ENCODE results near the gene OBP2A.
"Not testable (repeated sequence)": the region's sequence is repeated elsewhere in the genome, so short reads cannot be mapped to it uniquely, and the experiment has no call there.

OBP2A gene

DNA sequence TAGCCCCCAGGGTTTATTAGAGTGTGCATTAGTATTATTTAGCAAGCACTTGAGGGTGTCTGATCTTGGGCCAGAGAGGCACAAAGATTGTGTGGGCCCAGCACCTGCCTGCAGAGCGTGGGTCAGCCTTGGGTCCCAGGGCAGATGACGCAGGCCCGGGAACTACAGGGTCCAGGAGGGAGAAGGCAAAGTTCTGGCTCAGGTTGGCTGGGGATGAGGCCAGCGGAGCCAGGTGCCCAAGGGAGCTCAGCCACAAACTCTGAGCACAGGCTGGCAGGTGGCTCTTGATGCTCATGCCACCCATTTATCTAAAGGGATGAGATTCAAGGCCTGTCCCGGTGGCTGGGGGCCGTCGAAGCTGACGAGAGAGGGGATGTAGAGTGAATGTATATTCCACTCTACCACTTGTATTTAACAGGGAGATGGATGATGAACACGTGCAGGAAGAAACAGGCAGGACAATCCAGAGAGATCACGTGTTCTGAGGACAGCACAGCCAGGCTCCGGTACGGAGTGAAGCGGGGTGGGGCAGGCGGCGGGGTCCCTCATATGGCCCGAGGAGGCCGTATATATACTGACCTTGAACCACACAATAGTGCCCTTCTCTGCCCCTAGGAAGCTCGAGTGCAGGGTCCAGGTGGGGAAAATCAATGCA is 818 bp upstream of the OBP2A start:
- Histone ChIP-seq H3K27me3 (ENCODE audit: control insufficient read depth in 5 of 5, insufficient read depth in 4 of 5, low read length in 5 of 5) (peaks cover 0 to 7% (median 5%) of the 10 kb centered on the region in 5 donors), H3K27ac (ENCODE audit: low read depth, low read length) (no peak overlapping the region), H3K9me3 (ENCODE audit: control insufficient read depth in 5 of 5, low read length in 5 of 5) (no peaks in the 10 kb centered on the region), H3K9ac (ENCODE audit: low read length in 5 of 5) (no peak overlapping the region), H3K36me3 (ENCODE audit: control insufficient read depth in 5 of 5, insufficient read depth in 5 of 5, low read length in 5 of 5) (no peaks in the 10 kb centered on the region), H3K4me1 (ENCODE audit: control insufficient read depth in 5 of 5, insufficient read depth in 5 of 5, low read length in 5 of 5) (no peaks in the 10 kb centered on the region), H3K4me3 (ENCODE audit: low read depth in 1 of 5, low read length in 5 of 5) (no peak overlapping the region)

DNA sequence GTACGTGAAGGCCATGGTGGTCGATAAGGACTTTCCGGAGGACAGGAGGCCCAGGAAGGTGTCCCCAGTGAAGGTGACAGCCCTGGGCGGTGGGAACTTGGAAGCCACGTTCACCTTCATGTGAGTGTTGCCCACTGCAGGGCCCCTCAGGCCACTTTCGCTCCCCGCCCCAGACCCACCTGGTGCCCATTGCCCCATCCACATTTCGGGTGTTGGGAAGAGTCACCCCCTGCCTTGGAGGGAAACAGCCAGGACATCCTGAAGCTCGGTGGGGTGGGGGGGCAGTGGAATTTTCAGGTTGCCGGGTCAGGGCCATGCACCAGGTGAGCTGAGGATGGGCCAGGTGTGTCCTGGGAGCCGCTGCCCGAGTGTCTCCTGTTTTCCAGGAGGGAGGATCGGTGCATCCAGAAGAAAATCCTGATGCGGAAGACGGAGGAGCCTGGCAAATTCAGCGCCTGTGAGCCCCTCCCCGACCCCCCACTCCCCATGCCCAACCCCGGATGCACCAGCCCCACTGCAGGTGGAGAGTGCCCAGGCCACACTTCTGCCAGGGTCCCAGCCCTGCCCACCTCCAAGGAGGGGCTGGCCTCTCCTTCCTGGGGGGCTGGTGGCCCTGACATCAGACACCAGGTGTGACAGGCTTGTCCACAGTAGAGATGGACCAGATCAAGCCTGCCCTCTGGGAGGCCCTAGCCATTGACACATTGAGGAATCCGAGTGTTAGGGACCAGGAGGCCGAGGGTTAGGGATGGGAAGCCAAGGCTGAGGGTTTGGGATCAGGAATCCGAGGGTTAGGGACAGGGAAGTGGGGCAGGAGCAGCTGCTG is 1.1 kb downstream of the OBP2A start:
- not testable (repeated sequence) for H3K27ac ChIP-seq (ENCODE audit: low read depth, low read length); H3K36me3 ChIP-seq (ENCODE audit: control insufficient read depth in 5 of 5, insufficient read depth in 5 of 5, low read length in 5 of 5); H3K9ac ChIP-seq (ENCODE audit: low read length in 5 of 5); H3K4me3 ChIP-seq (ENCODE audit: low read depth in 1 of 5, low read length in 5 of 5); H3K4me1 ChIP-seq (ENCODE audit: control insufficient read depth in 5 of 5, insufficient read depth in 5 of 5, low read length in 5 of 5); H3K9me3 ChIP-seq (ENCODE audit: control insufficient read depth in 5 of 5, low read length in 5 of 5)
- peaks cover 3 to 13% (median 5%) of the 10 kb centered on the region in 5 donors for H3K27me3 ChIP-seq (ENCODE audit: control insufficient read depth in 5 of 5, insufficient read depth in 4 of 5, low read length in 5 of 5)

DNA sequence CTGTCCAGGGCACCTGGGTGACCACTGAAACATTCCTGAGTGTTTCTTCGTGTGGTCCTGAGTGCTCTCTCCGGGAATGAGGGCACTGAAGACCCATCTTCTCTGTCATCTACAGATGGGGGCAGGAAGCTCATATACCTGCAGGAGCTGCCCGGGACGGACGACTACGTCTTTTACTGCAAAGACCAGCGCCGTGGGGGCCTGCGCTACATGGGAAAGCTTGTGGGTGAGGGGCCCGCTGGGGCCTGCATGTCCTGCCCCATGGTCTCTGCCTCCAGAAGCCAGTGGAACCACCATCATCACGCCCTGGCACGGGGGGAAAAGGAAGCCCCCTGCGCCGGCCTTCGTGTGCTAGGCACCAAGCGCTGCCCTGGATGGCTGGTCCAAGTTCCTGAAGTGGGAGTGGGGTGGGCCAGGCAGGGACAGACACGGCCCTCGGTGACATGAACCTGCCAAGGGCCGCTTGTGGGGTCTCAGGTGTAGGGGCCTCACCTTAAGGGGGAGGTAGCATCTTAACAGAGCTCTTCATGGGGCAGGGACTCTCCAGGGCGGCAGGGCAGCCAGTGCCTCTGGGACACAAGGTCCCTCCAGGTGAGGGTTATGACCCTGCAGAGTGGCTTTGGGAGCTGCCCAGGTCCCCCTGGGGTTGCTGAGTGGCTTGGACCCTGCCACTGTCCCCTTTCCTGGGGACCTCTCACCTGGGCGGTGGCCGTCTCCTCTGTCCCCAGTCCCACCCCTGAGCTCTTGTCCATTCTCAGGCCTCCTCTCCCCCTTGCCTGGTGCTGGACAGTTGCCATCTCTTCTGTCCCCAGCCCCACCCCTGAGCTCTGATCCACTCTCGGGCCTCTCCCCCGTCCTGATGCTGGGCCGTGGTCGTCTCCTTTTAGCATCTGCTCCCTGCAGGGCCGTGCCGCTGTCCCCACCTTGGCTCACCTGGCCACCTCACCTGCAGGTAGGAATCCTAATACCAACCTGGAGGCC is 2.1 kb downstream of the OBP2A start:
- no peak overlapping the region for H3K27ac ChIP-seq (ENCODE audit: low read depth, low read length)
- no peaks in the 10 kb centered on the region for H3K9me3 ChIP-seq (ENCODE audit: control insufficient read depth in 5 of 5, low read length in 5 of 5)
- H3K27me3 ChIP-seq (ENCODE audit: control insufficient read depth in 5 of 5, insufficient read depth in 4 of 5, low read length in 5 of 5): peaks cover 3 to 17% (median 5%) of the 10 kb centered on the region in 5 donors
- H3K9ac ChIP-seq (ENCODE audit: low read length in 5 of 5): no peak overlapping the region
- H3K4me3 ChIP-seq (ENCODE audit: low read depth in 1 of 5, low read length in 5 of 5): no peak overlapping the region
- H3K36me3 ChIP-seq (ENCODE audit: control insufficient read depth in 5 of 5, insufficient read depth in 5 of 5, low read length in 5 of 5): no peaks in the 10 kb centered on the region
- no peaks in the 10 kb centered on the region for H3K4me1 ChIP-seq (ENCODE audit: control insufficient read depth in 5 of 5, insufficient read depth in 5 of 5, low read length in 5 of 5)

DNA sequence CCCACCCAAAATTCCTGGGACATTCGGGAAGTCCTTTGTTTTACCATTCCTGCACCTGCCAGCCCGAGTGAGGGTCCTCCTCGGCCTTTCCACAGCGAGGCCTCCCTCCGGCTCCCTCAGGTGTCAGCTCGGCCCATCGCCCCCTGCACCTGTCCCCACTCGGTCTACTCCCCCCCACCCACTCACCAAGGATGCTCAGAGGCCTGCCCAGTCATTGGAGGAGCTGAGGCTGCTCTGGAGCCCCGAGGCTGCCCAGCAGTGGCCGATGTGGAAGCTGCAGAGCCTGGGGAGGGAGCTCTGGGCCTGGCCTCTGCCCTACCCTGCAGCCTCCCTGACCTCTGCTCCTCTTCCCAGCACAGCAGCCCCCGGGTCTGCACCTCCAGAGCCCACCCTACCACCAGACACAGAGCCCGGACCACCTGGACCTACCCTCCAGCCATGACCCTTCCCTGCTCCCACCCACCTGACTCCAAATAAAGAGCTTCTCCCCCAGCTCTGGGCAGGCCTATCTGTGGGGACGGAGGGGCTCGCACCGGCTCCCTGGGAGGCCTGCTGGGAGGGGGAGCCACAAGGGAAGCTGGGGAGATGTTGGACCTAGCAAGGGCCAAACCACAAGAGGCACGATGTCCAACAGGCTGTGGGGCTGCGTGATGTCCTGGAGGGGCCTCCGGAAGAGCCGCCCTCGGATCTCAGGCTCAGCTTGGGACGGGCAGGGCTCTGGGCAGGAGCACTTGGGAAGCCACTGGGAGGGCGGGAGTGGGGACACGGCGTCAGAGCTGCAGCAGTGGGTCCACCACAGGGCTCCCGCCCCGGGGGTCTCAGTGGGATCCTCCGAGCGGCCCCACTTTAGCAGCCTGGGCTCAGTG is 3.8 kb downstream of the OBP2A start:
- H3K4me3 ChIP-seq (ENCODE audit: low read depth in 1 of 5, low read length in 5 of 5); H3K4me1 ChIP-seq (ENCODE audit: control insufficient read depth in 5 of 5, insufficient read depth in 5 of 5, low read length in 5 of 5); H3K27ac ChIP-seq (ENCODE audit: low read depth, low read length); H3K9ac ChIP-seq (ENCODE audit: low read length in 5 of 5); H3K9me3 ChIP-seq (ENCODE audit: control insufficient read depth in 5 of 5, low read length in 5 of 5); H3K36me3 ChIP-seq (ENCODE audit: control insufficient read depth in 5 of 5, insufficient read depth in 5 of 5, low read length in 5 of 5): not testable (repeated sequence)
- H3K27me3 ChIP-seq (ENCODE audit: control insufficient read depth in 5 of 5, insufficient read depth in 4 of 5, low read length in 5 of 5): peaks cover 3 to 14% (median 4%) of the 10 kb centered on the region in 5 donors

DNA sequence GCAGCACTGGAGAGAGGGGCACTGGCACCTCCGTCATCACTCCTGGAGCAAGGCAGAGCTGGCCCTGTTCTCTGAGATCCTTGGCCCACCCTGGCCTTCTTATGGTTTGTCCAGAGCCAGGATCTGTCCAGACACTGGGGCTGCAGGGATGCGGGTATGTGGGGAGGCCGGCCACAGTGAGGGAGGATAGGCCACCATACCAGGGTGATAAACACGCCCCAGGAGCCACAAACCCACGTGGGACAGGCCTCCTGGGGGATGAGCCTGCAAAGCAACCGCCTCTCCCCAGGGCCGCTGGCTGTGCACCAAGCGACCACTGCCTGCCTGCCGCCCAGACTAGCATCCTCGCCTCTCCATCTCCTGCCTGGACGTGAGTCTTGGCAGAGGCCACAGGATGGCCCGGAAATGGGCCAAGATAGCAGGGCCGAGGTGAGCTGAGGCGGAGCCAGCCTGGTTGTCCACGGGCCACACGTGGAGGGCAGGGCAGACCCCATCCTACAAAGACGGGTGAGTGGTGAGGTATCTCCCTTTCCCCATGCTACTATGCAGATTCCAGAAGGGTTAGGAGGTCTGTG is 4.5 kb downstream of the OBP2A start:
- H3K9ac ChIP-seq (ENCODE audit: low read length in 5 of 5): no peak overlapping the region
- no peaks in the 10 kb centered on the region for H3K4me1 ChIP-seq (ENCODE audit: control insufficient read depth in 5 of 5, insufficient read depth in 5 of 5, low read length in 5 of 5)
- peaks cover 3 to 14% (median 4%) of the 10 kb centered on the region in 5 donors for H3K27me3 ChIP-seq (ENCODE audit: control insufficient read depth in 5 of 5, insufficient read depth in 4 of 5, low read length in 5 of 5)
- no peaks in the 10 kb centered on the region for H3K36me3 ChIP-seq (ENCODE audit: control insufficient read depth in 5 of 5, insufficient read depth in 5 of 5, low read length in 5 of 5)
- no peaks in the 10 kb centered on the region for H3K9me3 ChIP-seq (ENCODE audit: control insufficient read depth in 5 of 5, low read length in 5 of 5)
- H3K27ac ChIP-seq (ENCODE audit: low read depth, low read length): no peak overlapping the region
- H3K4me3 ChIP-seq (ENCODE audit: low read depth in 1 of 5, low read length in 5 of 5): no peak overlapping the region

DNA sequence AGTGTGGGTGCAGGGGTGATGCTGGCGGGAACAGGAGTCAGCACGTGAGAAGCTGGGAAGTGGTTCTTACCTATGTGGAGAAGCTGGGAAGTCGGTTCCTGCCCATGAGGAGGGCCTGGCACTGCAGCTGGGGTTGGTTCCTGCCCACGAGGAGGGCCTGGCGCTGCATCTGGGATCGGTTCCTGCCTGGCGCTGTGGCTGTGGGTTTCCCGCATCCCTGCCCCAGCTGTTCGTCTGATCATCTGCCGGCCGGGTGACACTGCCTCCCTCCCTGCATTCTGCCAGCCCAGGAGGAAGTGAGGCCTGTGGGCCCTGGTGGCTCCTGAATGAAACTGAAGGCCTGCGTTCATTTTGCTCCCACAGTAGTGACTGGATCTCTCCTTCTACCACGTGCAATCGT is 5.1 kb downstream of the OBP2A start:
- Histone ChIP-seq H3K4me1 (ENCODE audit: control insufficient read depth in 5 of 5, insufficient read depth in 5 of 5, low read length in 5 of 5) (no peaks in the 10 kb centered on the region), H3K27me3 (ENCODE audit: control insufficient read depth in 5 of 5, insufficient read depth in 4 of 5, low read length in 5 of 5) (peaks cover 3 to 14% (median 4%) of the 10 kb centered on the region in 5 donors), H3K27ac (ENCODE audit: low read depth, low read length) (no peak overlapping the region), H3K4me3 (ENCODE audit: low read depth in 1 of 5, low read length in 5 of 5) (no peak overlapping the region), H3K9ac (ENCODE audit: low read length in 5 of 5) (no peak overlapping the region), H3K9me3 (ENCODE audit: control insufficient read depth in 5 of 5, low read length in 5 of 5) (no peaks in the 10 kb centered on the region), H3K36me3 (ENCODE audit: control insufficient read depth in 5 of 5, insufficient read depth in 5 of 5, low read length in 5 of 5) (no peaks in the 10 kb centered on the region)

DNA sequence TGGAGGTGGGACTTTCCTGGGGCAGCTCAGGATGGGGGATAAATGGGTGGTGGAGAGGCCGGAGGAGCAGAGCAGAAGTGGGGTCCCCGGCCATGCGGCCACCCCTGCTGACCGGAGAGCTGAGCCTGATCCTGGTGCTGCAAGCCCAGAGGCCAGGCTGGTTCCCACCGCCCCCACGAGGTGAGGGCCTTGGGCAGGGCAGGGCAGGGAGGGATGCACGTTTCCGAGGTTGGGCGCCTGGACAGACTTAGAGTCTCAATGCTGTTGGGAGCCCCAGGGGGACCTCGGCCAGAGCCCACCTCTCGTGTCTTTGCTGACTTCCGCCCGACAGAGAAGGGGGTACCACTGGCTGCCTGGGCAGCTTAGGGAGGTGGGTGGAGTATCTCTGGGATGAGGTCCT is 5.5 kb downstream of the OBP2A start:
- Histone ChIP-seq H3K27ac (ENCODE audit: low read depth, low read length) (no peak overlapping the region), H3K4me1 (ENCODE audit: control insufficient read depth in 5 of 5, insufficient read depth in 5 of 5, low read length in 5 of 5) (no peaks in the 10 kb centered on the region), H3K27me3 (ENCODE audit: control insufficient read depth in 5 of 5, insufficient read depth in 4 of 5, low read length in 5 of 5) (peaks cover 3 to 14% (median 4%) of the 10 kb centered on the region in 5 donors), H3K9ac (ENCODE audit: low read length in 5 of 5) (no peak overlapping the region), H3K36me3 (ENCODE audit: control insufficient read depth in 5 of 5, insufficient read depth in 5 of 5, low read length in 5 of 5) (no peaks in the 10 kb centered on the region), H3K4me3 (ENCODE audit: low read depth in 1 of 5, low read length in 5 of 5) (no peak overlapping the region), H3K9me3 (ENCODE audit: control insufficient read depth in 5 of 5, low read length in 5 of 5) (no peaks in the 10 kb centered on the region)

DNA sequence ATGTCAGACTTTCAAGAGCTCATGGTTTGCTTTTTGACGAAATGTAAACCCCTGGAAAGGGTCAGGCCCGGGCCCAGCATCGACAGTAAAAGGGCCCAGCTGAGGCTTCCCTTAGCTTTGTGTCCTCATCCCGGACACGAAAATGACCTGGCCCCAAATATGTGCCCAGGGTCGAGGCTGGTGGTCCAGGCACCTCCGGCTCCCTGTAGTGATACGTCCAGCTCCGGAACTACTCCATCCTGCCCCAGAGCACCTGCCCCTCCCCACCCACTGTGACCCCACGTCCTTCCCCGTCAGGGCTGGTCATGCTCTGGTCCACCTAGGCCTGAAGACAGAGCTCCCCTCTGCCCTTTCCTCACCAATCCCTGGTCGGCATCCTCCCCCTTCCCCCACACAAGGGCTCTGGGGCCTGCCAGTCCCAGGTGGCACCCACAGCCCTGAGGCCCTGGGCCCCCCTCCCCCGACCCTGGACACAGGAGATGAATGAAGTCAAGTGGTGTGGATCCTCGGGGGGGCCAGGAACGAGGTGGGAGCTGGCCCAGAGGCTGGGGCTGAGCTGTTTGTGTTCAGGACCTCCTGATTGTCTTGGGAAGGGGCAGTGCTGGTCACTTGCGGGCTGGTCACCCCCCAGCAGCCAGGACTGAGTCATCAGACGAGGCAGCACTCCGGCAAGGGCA is 6.2 kb downstream of the OBP2A start:
- Histone ChIP-seq H3K27ac (ENCODE audit: low read depth, low read length) (no peak overlapping the region), H3K36me3 (ENCODE audit: control insufficient read depth in 5 of 5, insufficient read depth in 5 of 5, low read length in 5 of 5) (no peaks in the 10 kb centered on the region), H3K9me3 (ENCODE audit: control insufficient read depth in 5 of 5, low read length in 5 of 5) (no peaks in the 10 kb centered on the region), H3K27me3 (ENCODE audit: control insufficient read depth in 5 of 5, insufficient read depth in 4 of 5, low read length in 5 of 5) (peaks cover 3 to 14% (median 4%) of the 10 kb centered on the region in 5 donors), H3K4me1 (ENCODE audit: control insufficient read depth in 5 of 5, insufficient read depth in 5 of 5, low read length in 5 of 5) (no peaks in the 10 kb centered on the region), H3K4me3 (ENCODE audit: low read depth in 1 of 5, low read length in 5 of 5) (no peak overlapping the region), H3K9ac (ENCODE audit: low read length in 5 of 5) (no peak overlapping the region)

Data from subcutaneous abdominal adipose tissue (tissue), 5 donors.